IMR-90 (cell line): Measurements from ENCODE around the gene BCL11B. TPM values are rescaled to one million over a fixed set of nuclear protein-coding genes. Genes with fewer than 3 reads are reported as not detected.

ENCODE experiments used
- ATAC-seq: fragments of 200-7000 bp; cut with Tn5 transposase; 2 replicates; pipeline ENCODE4 v1.9.1; 2020; ENCODE audit warnings: low read depth, mild to moderate bottlenecking, moderate library complexity
- BruUV-seq: library from RNA; stranded (reverse); fragments of 400-500 nt; replicated peaks from 2 replicates; lab custom pipeline; 2021; lab: Mats Ljungman, UMichigan
- CTCF ChIA-PET: fragments of 300-600 bp; formaldehyde crosslinking; extraction: SDS; loops from one replicate; lab custom pipeline; 2021; ENCODE audit warnings: antibody characterized with exemption; lab: Yijun Ruan, JAX
- POLR2A ChIA-PET: fragments of 300-600 bp; sonication (Branson Sonifier 250); formaldehyde crosslinking; loops from one replicate; lab custom pipeline; 2022; ENCODE audit warnings: antibody characterized with exemption; ENCODE audit not compliant: unreplicated experiment; lab: Charles Lee
- DNase-seq: peaks from one replicate; pipeline ENCODE4 v3.0.0; 2013
- H2AFZ ChIP-seq: replicated peaks from 2 replicates; pipeline ENCODE3; 2013; ENCODE audit warnings: low read length, mild to moderate bottlenecking; ENCODE audit not compliant: poor library complexity
- H2AK5ac ChIP-seq: 2 replicates; pipeline ENCODE4 v1.6.1; 2013; ENCODE audit warnings: low read depth, low read length, inconsistent platforms
- H2AK9ac ChIP-seq: replicated peaks from 2 replicates; pipeline ENCODE3; 2013; ENCODE audit warnings: mild to moderate bottlenecking, low read depth, low read length, moderate library complexity; ENCODE audit not compliant: poor library complexity
- H2BK120ac ChIP-seq: 2 replicates; pipeline ENCODE4 v1.6.1; 2013; ENCODE audit warnings: low read depth, low read length, inconsistent platforms
- H2BK15ac ChIP-seq: 3 replicates; pipeline ENCODE4 v1.6.1; 2013; ENCODE audit warnings: low read depth, low read length, inconsistent platforms
- H2BK20ac ChIP-seq: 2 replicates; pipeline ENCODE4 v1.6.1; 2013; ENCODE audit warnings: low read depth, mild to moderate bottlenecking, inconsistent platforms, low read length, moderate library complexity
- H2BK5ac ChIP-seq: 2 replicates; pipeline ENCODE4 v1.6.1; 2013; ENCODE audit warnings: mild to moderate bottlenecking, low read depth, low read length, inconsistent platforms; ENCODE audit not compliant: poor library complexity, severe bottlenecking
- H3K14ac ChIP-seq: replicated peaks from 2 replicates; pipeline ENCODE4 v1.6.1; 2013; ENCODE audit warnings: low read depth, low read length, inconsistent platforms
- H3K18ac ChIP-seq: 2 replicates; pipeline ENCODE4 v1.6.1; 2013; ENCODE audit warnings: low read depth, low read length, control low read depth
- H3K23ac ChIP-seq: 2 replicates; pipeline ENCODE4 v1.6.1; 2013; ENCODE audit warnings: low read depth, low read length, inconsistent platforms
- H3K27ac ChIP-seq: 2 replicates; pipeline ENCODE4 v1.5.1; 2013; ENCODE audit warnings: mild to moderate bottlenecking, control low read depth, low read length; ENCODE audit not compliant: insufficient read depth
- H3K27me3 ChIP-seq: 2 replicates; pipeline ENCODE4 v1.6.1; 2013; ENCODE audit warnings: low read length; ENCODE audit not compliant: control insufficient read depth, insufficient read depth
- H3K36me3 ChIP-seq: 2 replicates; pipeline ENCODE4 v1.6.1; 2013; ENCODE audit warnings: low read length, mixed read lengths; ENCODE audit not compliant: control insufficient read depth, insufficient read depth
- H3K4ac ChIP-seq: 2 replicates; pipeline ENCODE4 v1.6.1; 2013; ENCODE audit warnings: low read depth, low read length, inconsistent platforms
- H3K4me1 ChIP-seq: 2 replicates; pipeline ENCODE4 v1.6.1; 2013; ENCODE audit warnings: low read length, mixed read lengths; ENCODE audit not compliant: control insufficient read depth, insufficient read depth
- H3K4me2 ChIP-seq: 2 replicates; pipeline ENCODE4 v1.6.1; 2013; ENCODE audit warnings: low read depth, mild to moderate bottlenecking, control low read depth, low read length, moderate library complexity
- H3K4me3 ChIP-seq: 2 replicates; pipeline ENCODE4 v1.5.1; 2013; ENCODE audit warnings: low read depth, mild to moderate bottlenecking, control low read depth, low read length, moderate library complexity; ENCODE audit not compliant: insufficient read depth
- H3K56ac ChIP-seq: 2 replicates; pipeline ENCODE4 v1.6.1; 2013; ENCODE audit warnings: low read length, inconsistent platforms; ENCODE audit not compliant: insufficient read depth; ENCODE audit errors: extremely low read depth
- H3K79me1 ChIP-seq, 2 experiments: 2 replicates each; pipeline ENCODE4 v1.6.1; 2013; ENCODE audit warnings: low read length in 2 of 2, inconsistent platforms in 1 of 2, low read depth in 1 of 2
- H3K9ac ChIP-seq: 2 replicates; pipeline ENCODE4 v1.6.1; 2013; ENCODE audit warnings: low read depth, low read length, control low read depth
- H3K9me1 ChIP-seq: 2 replicates; pipeline ENCODE4 v1.6.1; 2013; ENCODE audit warnings: low read length, inconsistent platforms; ENCODE audit not compliant: insufficient read depth
- H3K9me3 ChIP-seq: 2 replicates; pipeline ENCODE4 v1.6.1; 2013; ENCODE audit warnings: low read length; ENCODE audit not compliant: control insufficient read depth, insufficient read depth
- H4K20me1 ChIP-seq: 2 replicates; pipeline ENCODE4 v1.6.1; 2013; ENCODE audit warnings: low read length, inconsistent platforms; ENCODE audit not compliant: insufficient read depth
- H4K5ac ChIP-seq: 2 replicates; pipeline ENCODE4 v1.6.1; 2013; ENCODE audit warnings: mild to moderate bottlenecking, low read depth, low read length, control low read depth
- H4K8ac ChIP-seq, 2 experiments: 2 replicates each; pipeline ENCODE4 v1.6.1; 2013; ENCODE audit warnings: low read depth in 2 of 2, low read length in 2 of 2, control low read depth in 1 of 2, inconsistent platforms in 1 of 2
- H4K91ac ChIP-seq: 2 replicates; pipeline ENCODE4 v1.6.1; 2013; ENCODE audit warnings: low read depth, low read length, inconsistent platforms; ENCODE audit not compliant: insufficient read depth
- CEBPB ChIP-seq: IDR thresholded peaks from 2 replicates; pipeline ENCODE4 v1.6.1; 2012; ENCODE audit warnings: low read depth, low read length, improper control_type of control experiment
- FOS ChIP-seq: fragments of 150-350 bp; IDR thresholded peaks from 2 replicates; pipeline ENCODE4 v1.6.1; 2016; ENCODE audit warnings: low read depth, low read length
- MAZ ChIP-seq: IDR thresholded peaks from 2 replicates; pipeline ENCODE4 v1.6.1; 2012; ENCODE audit warnings: low read depth, mild to moderate bottlenecking, low read length, improper control_type of control experiment, moderate library complexity, borderline replicate concordance
- MXI1 ChIP-seq: IDR thresholded peaks from 2 replicates; pipeline ENCODE4 v1.6.1; 2012; ENCODE audit warnings: low read depth, mild to moderate bottlenecking, low read length, moderate library complexity, borderline replicate concordance
- NFE2L2 ChIP-seq: fragments of 150-350 bp; IDR thresholded peaks from 2 replicates; pipeline ENCODE4 v1.6.1; 2016; ENCODE audit warnings: low read depth, mild to moderate bottlenecking, low read length
- POLR2A ChIP-seq: IDR thresholded peaks from 2 replicates; pipeline ENCODE4 v1.6.1; 2012; ENCODE audit warnings: mild to moderate bottlenecking, low read depth, low read length
- RCOR1 ChIP-seq: IDR thresholded peaks from 2 replicates; pipeline ENCODE4 v1.6.1; 2012; ENCODE audit warnings: mild to moderate bottlenecking, low read length, improper control_type of control experiment; ENCODE audit not compliant: insufficient replicate concordance
- RFX5 ChIP-seq: IDR thresholded peaks from 2 replicates; pipeline ENCODE4 v1.8.0; 2012; ENCODE audit warnings: low read depth, mild to moderate bottlenecking, low read length, moderate library complexity
- WGBS, 2 experiments: methylation state at CpG; one replicate each; pipeline versions ENCODE4 v1.1.5 to v1.1.7; 2013; ENCODE audit warnings: missing lambda C conversion rate in 2 of 2; ENCODE audit not compliant: insufficient read length in 1 of 2; ENCODE audit errors: extremely low coverage in 2 of 2; 5-methylcytosine and 5-hydroxymethylcytosine counted together
- dilution Hi-C: fragments of 300-500 bp; cut with HindIII; formaldehyde crosslinking; loops from one replicate; pipeline ENCODE4 v1.14.3; 2018; ENCODE audit warnings: low sequenced_read_pairs; ENCODE audit not compliant: unreplicated experiment
- in situ Hi-C: fragments of 300-500 bp; cut with MboI; formaldehyde crosslinking; loops from 3 replicates; pipeline ENCODE4 v1.14.3; 2019; ENCODE audit warnings: low sequenced_read_pairs, inconsistent platforms, mixed read lengths
- intact Hi-C: fragments of 100-400 bp; cut with micrococcal nuclease; formaldehyde crosslinking; loops from 2 replicates; pipeline ENCODE4 v1.10.0; 2022
- polyA plus RNA-seq, 3 experiments: library from polyadenylated mRNA; depleted of rRNA; stranded (reverse); fragments of >200 nt; gene quantifications; 2 replicates each; pipeline ENCODE4 v1.2.3, GENCODE V29; 2012; ENCODE audit warnings: low replicate concordance in 1 of 3
- total RNA-seq: library from RNA; depleted of rRNA; stranded (reverse); fragments of >200 nt; gene quantifications from 2 replicates; pipeline ENCODE4 v1.2.3, GENCODE V29; 2012
- TF ChIP-seq, protein P1 (sequence below): fragments of 150-350 bp; IDR thresholded peaks from 2 replicates; pipeline ENCODE4 v1.6.1; 2017; ENCODE audit warnings: mild to moderate bottlenecking, antibody characterized with exemption, low read length, low read depth

BCL11B gene
- total and polyA plus RNA-seq, 2 of the 4 experiments (the other 2 are of a cell fraction) = under 0.01 TPM; not detected in 1

DNA sequence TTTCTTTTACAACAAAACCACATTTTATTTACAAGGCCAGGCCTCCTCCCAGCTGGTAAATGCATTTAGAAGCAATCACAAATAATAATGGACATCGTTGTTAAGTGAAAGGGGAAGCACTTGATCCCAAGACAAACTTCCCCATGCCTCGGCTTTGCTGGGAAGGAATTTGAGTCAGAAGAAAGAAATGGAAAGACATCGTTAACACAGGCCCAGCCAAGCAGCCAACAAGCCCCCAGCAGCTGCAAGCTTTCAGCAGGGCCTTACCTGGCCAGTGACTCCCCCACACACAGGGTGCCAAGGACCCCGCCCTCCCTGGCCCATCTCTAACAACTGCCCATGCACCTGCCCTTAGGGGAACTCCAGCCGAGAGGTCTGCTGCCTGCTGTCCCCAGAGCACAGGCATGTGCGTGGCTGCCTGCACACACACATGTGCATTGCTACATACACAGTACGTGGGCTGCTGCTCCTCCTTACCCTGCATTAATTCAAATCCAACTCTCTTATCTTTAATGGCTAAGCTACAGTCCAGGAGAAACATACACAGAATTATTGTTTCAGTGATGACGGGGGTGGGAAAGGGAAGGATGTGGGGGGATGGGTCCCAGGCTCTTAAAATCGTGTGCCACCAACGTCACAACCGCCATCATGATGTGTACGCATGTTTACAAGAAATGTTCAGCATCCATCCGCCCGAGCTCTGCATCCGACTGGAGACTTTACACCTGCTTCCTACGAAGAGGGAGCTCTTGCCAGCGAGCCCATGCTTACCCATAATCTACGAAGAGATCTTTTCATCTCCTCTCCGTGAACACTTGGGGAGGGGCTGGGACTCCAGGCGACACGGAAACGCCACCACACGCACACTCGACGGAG lies 9.8 kb downstream of the BCL11B start:
- Histone ChIP-seq H2BK15ac (no peak overlapping the region), H3K27ac (no peak overlapping the region), H4K91ac (no peak overlapping the region), H3K9me3 (no peaks in the 10 kb centered on the region), H3K18ac (no peak overlapping the region), H2AFZ (no peak overlapping the region), H2BK120ac (no peak overlapping the region), H3K9me1 (no peaks in the 10 kb centered on the region), H4K5ac (no peak overlapping the region), H3K4me3 (no peak overlapping the region), H2BK5ac (no peak overlapping the region), H3K27me3 (peaks cover 14% of the 10 kb centered on the region), H3K4me1 (no peaks in the 10 kb centered on the region), H4K8ac (no peak overlapping the region), H2BK20ac (no peak overlapping the region), H3K14ac (no peak overlapping the region), H3K56ac (no peak overlapping the region), H2AK9ac (no peak overlapping the region), H3K23ac (no peak overlapping the region), H3K79me1 (no peaks in the 10 kb centered on the region), H3K36me3 (no peaks in the 10 kb centered on the region), H3K4me2 (no peak overlapping the region), H3K4ac (no peak overlapping the region), H4K20me1 (no peaks in the 10 kb centered on the region), H3K9ac (no peak overlapping the region), H2AK5ac (no peak overlapping the region)
- in situ Hi-C loops = no loop called here
- TF ChIP-seq RFX5 (no peak), POLR2A (no peak), MXI1 (no peak), FOS (no peak), MAZ (no peak), RCOR1 (no peak), NFE2L2 (no peak), CEBPB (no peak)
- TF ChIP-seq, protein P1, sequence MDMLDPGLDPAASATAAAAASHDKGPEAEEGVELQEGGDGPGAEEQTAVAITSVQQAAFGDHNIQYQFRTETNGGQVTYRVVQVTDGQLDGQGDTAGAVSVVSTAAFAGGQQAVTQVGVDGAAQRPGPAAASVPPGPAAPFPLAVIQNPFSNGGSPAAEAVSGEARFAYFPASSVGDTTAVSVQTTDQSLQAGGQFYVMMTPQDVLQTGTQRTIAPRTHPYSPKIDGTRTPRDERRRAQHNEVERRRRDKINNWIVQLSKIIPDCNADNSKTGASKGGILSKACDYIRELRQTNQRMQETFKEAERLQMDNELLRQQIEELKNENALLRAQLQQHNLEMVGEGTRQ = no peak
- ChIA-PET POLR2A (no interaction called here), CTCF (no interaction called here)
- ATAC-seq (no peak), DNase-seq (no peak)
- WGBS, 2 experiments = 32% methylated on average over 10 of the region's 25 CpGs; no CpG with 5 or more reads in 1 of the 2 experiments
- BruUV-seq = no TSS peak
- intact Hi-C loops = no loop called here
- dilution Hi-C loops = no loop called here
